RWPE1 (cell line): ENCODE results near the gene ZW10.

Experiments
- CTCF ChIA-PET: fragments of 350-600 bp; sonication (Branson Sonifier 250); formaldehyde crosslinking; extraction: SDS; loops from one replicate; lab custom pipeline; 2021; lab: Yijun Ruan, JAX
- POLR2A ChIA-PET: fragments of 400-600 bp; formaldehyde crosslinking; extraction: SDS; loops from one replicate; lab custom pipeline; 2020; ENCODE audit warnings: antibody characterized with exemption; ENCODE audit not compliant: low non-redundant PET; lab: Yijun Ruan, JAX
- DNase-seq: peaks from one replicate; pipeline ENCODE4 v3.0.0; 2012; ENCODE audit warnings: low spot score
- H3K27ac ChIP-seq: fragments of 450-650 bp; 2 replicates; pipeline ENCODE4 v1.5.1; 2017
- TF ChIP-seq, protein P1 (sequence below): fragments of 450-650 bp; conservative IDR thresholded peaks from 2 replicates; pipeline ENCODE4 v1.5.1; 2017; ENCODE audit warnings: low read depth, mild to moderate bottlenecking

Gene ZW10

DNA sequence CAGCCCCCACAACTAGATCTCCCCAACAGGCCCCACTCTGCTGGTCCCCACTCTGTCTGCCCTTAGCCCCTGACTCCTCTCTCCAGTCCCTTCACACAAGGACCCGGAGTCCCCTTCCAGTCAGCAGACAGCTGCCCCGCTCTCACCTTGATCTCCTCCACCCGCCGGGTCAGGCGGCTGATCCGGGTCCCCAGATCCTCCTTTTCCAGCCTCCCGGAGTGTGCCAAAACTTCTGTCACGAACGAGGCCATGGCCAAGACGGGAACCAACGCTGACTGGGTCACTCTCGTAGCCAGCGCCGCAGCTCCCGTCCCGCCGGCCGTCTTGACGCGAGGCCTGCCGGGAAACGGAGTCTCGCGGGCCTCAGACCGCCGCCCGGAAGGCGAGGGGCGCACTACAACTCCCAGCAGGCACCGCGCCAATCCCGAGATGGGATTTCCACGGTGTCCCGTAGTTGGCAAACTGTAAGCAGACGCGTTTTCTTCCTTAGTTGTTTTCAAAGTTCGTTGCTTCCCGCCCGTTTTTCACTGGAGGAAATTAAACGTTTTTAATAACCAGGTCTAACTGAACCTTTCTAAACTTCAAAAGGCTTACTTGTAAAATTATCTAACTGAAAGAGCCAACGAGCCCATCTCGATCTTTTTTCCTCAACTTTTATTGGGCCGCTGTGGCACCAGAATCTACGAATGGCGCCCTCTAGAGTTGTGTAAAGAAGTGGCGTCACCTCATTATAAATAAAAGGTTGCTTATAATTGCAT is at the start of gene ZW10:
TSS of gene ZW10 (minus strand) at position 277 of the 758 bp plus-strand sequence. CDS start at position 251, 26 bp downstream.
- peak within 1 kb of the TSS; percentile 74 for H3K27ac ChIP-seq
- CTCF ChIA-PET, result interaction anchor here (0.7 to 1.6 kb wide), 5 partner anchors 23 to 1683 kb away, joined by 3 read pairs; no protein-coding TSS in a partner anchor
- peak; percentile 88 for DNase-seq
- TF ChIP-seq, protein P1, sequence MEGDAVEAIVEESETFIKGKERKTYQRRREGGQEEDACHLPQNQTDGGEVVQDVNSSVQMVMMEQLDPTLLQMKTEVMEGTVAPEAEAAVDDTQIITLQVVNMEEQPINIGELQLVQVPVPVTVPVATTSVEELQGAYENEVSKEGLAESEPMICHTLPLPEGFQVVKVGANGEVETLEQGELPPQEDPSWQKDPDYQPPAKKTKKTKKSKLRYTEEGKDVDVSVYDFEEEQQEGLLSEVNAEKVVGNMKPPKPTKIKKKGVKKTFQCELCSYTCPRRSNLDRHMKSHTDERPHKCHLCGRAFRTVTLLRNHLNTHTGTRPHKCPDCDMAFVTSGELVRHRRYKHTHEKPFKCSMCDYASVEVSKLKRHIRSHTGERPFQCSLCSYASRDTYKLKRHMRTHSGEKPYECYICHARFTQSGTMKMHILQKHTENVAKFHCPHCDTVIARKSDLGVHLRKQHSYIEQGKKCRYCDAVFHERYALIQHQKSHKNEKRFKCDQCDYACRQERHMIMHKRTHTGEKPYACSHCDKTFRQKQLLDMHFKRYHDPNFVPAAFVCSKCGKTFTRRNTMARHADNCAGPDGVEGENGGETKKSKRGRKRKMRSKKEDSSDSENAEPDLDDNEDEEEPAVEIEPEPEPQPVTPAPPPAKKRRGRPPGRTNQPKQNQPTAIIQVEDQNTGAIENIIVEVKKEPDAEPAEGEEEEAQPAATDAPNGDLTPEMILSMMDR, result peak; percentile 91
- POLR2A ChIA-PET, result no interaction called here

DNA sequence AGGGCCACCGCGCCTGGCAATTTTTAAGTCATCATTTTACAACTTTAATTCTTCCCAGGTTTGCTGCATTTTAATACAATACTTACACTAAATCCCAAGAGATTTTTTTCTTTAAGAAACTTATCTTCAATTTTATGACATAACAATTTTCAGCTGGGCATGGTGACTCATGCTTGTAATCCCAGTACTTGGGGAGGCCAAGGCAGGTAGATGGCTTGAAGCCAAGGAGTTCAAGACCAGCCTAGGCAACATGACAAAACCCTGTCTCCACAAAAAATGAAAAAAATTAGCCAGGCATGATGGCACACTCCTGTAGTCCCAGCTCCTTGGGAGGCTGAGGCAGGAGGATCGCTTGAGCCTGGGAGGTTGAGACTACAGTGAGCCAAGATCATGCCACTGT is 44.9 kb upstream of the ZW10 start:
- ChIA-PET POLR2A (no interaction called here), CTCF (no interaction called here)
- DNase-seq, result no peak
- no peak overlapping the region for H3K27ac ChIP-seq
- TF ChIP-seq, protein P1, result no peak

DNA sequence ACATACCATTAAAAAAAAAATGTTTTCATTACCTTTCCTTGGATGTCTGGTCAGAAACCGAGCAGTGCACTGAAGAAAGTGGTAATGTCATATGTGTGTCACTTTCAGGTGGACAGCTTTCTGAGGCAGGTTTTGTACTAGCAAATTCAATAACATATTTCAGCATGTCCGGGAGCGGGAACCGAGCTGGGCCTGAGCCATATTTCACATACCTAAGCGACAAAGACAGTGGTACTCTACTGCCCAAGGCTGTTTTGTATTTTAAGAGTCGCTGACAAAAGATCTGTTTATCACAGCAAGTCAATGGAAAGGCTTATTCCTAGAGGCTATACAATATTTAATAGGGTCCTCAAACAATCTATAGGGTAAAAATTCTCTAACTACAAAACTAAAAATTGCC is 44.1 kb upstream of the ZW10 start:
- TF ChIP-seq, protein P1, result no peak
- no peak overlapping the region for H3K27ac ChIP-seq
- no peak for DNase-seq
- CTCF ChIA-PET, result no interaction called here
- POLR2A ChIA-PET, result no interaction called here

DNA sequence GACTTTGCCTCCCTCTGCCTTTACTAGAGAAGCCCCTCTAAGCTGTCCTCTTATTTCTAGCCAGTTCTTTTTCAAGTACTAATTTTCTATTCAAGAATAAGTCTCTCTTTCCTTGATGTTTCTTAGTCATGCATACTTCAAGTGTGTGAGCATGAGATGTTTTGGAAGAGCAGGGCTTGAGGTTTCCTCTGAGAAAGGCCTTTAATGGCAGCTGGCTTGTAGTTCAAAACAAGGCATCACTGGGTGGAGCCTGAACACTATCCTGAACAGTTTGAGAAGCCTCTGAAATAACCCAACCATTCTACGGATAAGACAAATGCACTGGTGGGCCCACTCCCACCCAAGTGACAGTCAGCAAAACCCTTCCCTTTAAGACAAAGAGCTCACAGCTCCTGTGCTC is 43.7 kb upstream of the ZW10 start:
- CTCF ChIA-PET, result no interaction called here
- no peak for DNase-seq
- TF ChIP-seq, protein P1, result no peak
- POLR2A ChIA-PET, result no interaction called here
- no peak overlapping the region for H3K27ac ChIP-seq

GRCh38 chr11:113814181-113814580 is 40.7 kb upstream of the ZW10 start:
- ChIA-PET CTCF (interaction anchor here (0.7 kb wide), 1 partner anchor 33 kb away, joined by 3 read pairs; no protein-coding TSS in a partner anchor), POLR2A (no interaction called here)
- no peak overlapping the region for H3K27ac ChIP-seq
- DNase-seq, result no peak
- TF ChIP-seq, protein P1, result no peak

DNA sequence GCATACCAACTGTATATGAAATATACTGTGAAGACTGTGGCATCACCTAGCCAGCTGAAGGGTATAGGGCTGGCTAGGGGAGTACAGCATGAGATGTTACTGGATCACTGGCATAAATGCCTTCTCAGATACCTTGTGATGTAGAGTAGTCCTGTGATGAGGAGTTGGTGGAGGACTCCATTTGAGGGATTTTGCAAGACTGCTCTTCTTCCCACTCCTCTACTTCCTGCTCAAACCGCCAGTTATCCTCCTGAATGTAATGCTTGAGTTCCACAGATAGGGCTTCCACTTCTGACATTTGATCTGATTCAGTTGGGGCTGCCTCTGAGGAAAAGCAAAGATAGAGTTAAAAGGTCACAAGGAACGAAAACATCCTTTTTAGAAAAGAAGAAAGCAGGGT is 35.4 kb upstream of the ZW10 start:
- TF ChIP-seq, protein P1, result no peak
- no peak for DNase-seq
- ChIA-PET CTCF (no interaction called here), POLR2A (no interaction called here)
- no peak overlapping the region for H3K27ac ChIP-seq
